ENCODE results near the gene SEL1L2.

SEL1L2 gene

DNA sequence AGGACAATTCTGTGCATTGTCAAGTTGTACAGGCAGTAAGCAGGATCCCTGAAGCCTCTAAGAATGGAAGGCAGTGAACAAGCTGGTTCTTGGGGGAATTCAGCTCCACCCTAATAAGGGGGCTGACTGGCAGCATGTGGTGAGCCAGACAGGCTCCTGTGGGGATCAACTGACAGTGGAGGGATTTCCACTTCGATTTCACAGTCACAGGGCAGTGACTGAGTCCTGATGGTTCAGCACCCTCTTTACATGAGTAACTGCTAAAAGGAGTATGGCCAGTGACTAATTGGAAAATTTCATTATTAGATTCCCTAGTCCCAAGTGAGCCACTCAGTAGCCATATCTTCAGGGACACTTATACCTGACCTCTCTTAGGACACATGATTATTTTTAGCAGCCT lies 127.2 kb downstream of the SEL1L2 start:
- DNase-seq: no peak

DNA sequence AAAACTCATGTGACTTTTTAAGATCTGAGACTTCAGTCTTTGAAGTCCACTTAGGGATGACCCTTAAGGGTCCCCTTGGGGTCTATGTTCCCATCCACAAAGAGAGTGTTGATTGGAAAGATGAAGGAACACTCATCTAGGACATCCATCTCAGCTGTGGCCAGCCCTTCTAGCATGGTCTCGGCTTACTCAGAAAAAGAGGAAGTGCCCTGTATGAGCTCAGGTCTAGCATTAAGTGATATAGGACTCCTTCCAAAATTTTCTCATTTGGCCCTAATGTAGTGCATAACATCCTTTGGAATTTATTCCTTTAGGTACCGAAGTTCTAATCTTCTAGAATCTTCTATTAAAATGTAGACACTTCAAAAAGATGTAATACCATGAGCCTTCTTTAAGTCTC lies 128.2 kb downstream of the SEL1L2 start:
- DNase-seq: no peak

DNA sequence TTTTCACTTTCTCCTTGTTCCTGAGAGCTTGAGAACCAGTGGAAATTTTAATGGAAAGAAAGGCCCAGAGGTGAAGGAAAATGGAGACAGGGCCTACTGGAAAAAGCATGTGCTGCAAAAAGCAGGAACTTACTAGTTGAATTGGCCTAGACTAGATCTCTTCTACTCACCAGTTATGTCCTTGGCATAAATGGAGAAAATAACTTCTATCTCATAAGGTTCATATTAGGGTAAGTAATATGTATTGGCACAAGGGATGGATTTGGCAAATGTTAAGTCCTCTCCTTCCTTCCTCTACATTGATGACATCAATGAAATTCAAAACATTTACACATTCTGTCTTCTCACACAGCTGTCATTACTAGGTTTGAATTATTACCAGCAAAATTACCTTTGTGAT lies 131.5 kb downstream of the SEL1L2 start:
- no peak for DNase-seq

DNA sequence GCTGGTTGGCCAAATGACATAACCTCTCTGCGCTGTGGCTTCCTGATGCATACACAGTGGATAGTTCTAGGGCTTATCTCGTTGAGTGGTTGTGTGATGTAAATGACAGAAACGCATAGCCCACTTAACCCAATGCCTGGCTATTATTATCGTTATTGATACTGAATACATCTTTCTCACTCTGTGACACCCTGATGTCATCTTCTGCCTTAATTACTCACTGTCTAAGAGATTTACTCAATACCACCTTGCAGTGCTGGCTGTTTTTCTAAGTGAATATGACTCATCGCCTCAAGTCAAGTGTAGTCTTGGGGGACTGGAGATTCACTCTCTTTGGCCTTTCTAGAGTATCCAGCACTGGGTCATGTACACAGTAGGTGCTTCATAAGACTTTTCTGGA lies 132.0 kb downstream of the SEL1L2 start:
- no peak for DNase-seq

DNA sequence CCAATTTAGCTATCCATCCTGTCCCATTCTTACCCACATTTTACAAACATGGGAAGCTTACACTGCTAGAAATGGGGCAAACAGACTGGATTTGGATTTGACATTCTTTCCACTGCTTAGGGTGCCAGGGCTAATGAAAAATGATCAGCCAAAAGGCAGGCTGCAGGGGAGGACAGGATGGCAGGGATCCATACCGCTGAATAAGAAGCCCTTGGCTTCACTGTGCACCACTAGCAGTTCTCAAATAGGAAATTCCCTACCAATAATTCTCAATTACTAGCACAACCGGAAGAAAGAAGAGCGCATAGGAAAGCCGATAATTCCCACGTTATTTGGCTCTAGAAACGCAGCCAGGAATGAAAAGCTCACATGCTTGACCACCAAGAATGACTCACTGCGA lies 132.5 kb downstream of the SEL1L2 start:
- no peak for DNase-seq

DNA sequence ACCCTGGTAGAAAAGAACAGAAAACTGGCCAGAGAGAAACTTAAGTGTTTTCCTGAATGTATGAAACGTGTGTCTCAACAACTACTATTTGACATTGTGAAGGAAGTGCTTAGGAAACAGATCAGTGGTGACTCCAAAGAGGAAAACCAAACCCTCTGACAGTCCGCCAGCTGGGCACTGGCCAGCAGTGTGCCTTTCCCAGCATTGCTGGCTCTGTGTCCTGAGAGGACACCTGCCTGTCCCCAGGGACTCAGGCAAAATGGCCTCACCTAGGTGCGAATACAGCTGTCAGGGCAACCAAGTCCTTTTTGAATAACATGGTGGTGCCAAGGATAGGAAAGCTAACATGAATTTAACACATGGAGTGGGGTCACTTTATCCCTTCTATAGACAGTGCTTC lies 133.1 kb downstream of the SEL1L2 start:
- no peak for DNase-seq

DNA sequence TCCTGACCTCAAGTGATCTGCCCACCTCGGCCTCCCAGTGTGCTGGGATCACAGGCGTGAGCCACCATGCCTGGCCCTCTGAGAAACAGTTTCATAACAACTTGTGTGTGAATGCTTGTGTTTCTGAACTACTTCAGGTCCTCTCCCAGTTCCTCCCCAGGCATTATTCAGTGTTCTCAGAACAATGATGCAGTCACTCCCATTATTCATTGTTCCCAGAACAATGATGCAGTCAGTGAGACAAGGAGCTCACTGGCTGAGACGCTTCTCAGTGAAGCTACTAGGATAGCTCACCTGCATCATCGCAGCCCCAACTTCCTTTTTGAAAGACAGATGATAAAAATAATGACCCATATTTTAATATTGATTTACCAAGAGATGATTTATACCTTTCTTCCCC lies 134.1 kb downstream of the SEL1L2 start:
- DNase-seq: no peak

DNA sequence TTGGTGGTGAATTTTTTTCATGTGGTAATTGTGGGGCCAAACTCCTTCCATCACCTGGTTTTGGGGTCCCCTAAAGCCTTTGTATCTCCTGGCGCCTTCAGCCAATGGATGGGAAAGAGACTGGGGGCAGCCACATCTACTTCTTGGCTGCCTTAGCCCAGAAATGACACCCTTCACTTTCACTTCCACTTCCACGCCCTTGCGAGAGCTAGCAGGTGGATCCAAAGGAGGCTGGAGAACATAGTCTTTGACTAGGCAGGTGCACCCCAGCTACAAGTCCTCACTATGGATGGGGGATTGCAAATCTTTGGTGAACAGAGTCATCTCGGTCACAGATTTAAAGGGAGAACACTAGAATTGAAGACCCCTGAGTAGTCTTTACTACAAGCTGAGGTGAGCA lies 134.8 kb downstream of the SEL1L2 start:
- DNase-seq: no peak

DNA sequence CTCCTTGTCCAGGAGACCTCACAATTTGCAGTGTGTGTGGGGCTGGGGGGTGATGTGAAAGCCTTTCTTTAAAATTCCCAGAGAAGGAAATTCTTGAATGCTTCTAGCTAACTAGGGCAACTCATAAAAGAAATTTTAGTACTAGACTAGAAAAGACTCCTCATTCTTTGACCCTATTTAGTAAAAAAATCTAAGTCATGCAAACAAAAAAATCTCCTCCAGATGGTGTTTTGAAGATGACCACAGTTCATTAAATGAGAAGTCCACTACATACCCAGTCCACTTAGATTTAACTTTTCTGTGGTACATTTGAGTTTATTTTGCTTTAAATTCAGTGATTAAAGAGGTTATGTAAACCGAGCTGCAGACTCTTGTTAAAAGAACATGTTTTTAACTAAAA lies 138.1 kb downstream of the SEL1L2 start:
- DNase-seq: no peak

DNA sequence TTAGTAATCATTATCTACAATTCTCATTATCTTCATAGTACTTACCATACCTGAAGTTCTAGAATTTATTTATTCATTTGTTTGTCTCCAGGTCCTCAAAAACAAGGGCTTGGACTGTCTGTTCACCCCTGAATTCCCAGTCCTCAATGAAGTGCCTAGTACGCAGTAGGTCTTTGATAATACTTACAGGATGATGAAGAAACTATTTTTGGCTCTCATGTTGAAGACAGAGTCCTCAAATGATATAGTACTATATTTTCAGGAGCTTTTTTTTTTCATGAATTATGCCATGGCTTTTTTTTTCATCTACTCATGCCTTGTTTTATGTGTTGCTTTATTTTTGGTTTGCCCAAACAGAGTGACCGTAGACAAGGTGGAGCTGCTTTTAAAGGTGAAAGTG lies 139.1 kb downstream of the SEL1L2 start:
- DNase-seq: no peak

DNA sequence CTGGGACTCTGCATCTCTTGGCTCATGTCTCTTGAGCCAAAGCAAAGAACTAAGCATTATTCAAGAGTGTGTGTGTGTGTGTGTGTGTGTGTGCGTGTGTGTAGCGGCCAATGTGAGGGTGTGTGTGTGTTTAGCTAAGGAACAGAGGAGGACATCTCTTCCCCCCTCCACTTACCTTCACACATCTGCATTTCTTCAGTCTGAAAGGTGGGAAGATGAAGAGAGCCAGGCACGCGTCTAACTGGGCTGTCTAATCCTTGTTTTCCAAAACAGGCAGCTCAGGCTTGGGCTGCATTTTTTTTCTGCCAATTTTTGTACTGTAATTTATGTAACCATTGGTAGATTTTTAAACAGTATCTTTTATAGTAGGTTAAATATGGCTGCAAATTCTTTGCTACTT lies 146.1 kb downstream of the SEL1L2 start:
- DNase-seq: no peak

DNA sequence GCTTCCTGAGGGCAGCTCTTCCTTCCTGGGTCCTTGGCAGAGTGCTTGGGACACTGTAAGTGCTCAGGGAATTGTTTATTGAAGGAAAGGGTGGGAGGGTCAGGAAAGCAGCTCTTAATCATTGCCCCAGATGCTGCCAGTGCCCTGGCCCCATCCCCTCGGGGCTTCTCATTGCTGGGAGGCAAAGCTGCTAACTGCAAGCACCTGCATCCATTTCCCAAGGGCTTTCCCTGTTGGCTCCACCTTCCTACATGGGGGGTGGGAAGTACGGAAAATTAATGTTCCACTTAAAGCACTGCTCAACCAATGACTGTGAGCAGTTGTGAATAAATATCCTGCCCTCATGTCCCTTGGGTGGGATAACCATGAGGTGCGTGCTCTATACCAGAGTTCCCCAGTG lies 149.2 kb downstream of the SEL1L2 start:
- no peak for DNase-seq

DNA sequence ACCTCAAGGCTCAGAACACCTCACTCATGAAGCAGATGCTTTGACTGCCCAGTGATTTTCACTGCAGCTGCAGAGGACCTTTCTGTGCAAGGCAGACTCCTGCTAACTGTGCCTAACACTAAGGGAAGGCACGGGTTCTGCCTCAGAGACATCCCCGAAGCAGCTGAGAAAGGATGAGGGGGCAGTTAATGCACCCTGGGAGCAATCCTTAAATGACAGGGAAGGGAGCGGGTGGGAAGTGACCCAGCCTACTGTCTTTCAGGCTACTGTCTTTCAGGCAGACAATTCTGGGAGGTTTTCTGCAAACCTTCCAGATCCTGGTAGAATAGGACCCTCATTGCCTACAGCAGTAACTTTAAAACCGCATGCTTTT lies 150.3 kb downstream of the SEL1L2 start:
- DNase-seq: no peak

DNA sequence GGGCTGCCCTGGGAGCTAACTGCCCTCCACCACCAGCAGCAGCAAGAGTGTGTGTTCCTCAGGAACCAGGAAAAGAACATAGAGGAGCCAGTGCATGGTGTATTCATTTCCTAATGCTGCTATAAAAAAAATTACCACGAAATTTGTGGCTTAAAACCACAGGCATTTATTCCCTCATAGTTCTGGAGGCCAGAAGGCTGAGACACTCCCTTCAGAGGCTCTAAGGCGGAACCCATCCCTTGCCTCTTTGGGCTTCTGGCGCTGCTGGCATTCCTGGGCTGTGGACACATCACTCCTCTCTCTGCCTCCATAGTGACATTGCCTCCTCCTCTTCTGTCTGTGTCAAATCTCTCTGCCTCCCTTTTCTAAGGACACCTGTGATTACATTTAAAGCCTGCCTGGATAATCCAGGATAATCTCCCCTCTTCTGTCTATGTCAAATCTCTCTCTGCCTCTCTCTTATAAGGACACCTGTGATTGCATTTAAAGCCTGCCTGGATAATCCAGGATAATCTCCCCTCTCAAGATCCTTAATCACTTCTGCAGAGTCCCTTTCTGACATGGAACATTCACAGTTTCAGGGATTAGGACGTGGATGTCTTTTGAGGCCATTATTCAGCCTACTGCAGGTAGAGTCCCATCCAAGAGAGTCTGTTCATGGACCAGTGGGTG lies 150.9 kb downstream of the SEL1L2 start:
- DNase-seq: no peak

DNA sequence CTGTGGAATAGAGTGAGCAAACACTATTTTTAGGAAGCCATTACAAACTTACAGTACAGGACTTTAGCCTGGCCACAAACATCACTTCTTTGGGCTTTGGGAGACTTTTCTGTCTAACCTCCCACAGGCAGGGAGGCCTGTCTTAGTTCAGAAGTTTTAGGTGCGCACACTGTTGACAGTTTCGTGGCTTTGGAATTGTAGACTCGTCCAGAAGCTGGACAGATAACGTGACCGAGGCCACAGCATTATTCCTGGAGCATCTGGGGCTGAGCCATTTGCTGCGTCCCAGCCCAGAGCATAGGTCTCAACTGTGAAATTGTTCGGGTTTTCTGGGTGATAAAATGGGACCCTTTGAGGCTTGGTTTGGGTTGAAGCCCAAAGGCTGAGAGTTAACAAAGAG lies 151.8 kb downstream of the SEL1L2 start:
- DNase-seq: no peak

DNA sequence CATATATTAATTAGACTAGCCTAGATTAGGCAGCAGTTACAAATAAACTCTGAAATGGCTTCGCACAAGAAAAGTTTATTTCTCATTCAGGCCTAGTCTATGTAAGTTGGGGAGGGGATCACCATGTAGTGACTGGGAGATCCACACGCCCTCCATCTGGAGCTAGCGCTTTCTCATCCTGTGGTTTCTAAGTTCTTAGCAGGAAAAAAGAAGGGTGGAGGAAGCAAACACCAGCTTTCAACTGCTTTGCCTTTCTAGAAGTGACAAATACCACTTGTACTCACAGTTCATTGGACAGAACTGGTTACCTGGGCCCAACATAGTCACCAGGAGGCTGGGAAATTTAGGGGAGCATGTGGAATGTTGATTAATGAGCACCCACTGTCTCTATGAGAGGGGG lies 158.9 kb downstream of the SEL1L2 start:
- DNase-seq: no peak

DNA sequence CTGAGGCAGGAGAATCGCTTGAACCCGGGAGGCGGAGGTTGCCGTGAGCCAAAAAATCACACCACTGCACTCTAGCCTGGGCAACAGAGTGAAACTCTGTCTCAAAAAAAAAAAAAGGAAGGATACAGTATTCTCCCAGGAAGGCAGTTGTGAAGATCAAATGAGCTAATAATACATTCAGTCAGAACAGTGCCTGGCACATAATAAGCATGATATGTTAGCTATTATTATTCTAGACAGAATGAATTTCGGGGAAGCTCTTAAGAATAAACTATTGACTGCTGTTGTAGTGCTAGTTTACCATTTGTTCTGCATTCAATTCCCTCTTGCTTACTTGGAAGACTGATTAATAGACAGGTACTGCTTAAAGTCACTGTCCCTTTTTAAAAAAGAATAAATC lies 164.9 kb downstream of the SEL1L2 start:
- no peak for DNase-seq

DNA sequence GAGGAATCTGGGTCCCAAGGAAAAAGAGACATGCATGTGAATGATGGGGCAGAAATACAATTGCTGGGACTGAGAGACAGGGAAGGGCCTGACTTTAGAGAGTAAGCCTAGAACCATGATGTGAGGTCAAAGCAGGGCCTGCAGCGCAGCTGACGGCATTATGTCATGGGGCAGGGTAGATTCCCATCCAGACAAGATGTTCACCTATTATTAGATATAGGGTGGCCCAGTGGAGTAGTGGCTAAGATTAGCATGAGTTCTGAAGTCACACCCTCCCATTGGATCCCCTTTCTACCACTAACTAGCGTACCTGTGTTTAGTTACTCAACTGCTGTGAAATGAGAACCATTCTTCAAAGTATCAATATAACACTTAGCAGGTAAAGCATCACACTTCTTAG lies 166.0 kb downstream of the SEL1L2 start:
- DNase-seq: no peak

DNA sequence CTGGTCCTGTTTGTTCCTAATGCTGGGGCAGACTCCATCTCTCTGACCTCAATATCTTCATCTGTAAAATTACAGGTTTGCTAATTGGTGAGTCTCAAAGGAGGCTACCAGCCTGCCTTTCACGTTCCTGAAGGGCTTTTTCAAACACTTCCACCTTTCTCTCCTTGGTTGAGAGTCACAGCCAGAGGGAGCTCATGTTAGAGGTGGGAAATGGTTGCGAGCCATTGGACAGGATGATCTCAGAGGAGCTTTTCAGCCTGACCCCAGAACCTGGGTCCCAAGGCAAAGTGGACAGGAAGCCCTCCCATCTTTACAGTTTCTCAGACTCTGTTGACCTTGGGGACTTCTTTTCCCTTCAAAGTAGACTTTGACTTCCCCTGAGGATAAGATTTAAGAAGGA lies 168.0 kb downstream of the SEL1L2 start:
- no peak for DNase-seq

DNA sequence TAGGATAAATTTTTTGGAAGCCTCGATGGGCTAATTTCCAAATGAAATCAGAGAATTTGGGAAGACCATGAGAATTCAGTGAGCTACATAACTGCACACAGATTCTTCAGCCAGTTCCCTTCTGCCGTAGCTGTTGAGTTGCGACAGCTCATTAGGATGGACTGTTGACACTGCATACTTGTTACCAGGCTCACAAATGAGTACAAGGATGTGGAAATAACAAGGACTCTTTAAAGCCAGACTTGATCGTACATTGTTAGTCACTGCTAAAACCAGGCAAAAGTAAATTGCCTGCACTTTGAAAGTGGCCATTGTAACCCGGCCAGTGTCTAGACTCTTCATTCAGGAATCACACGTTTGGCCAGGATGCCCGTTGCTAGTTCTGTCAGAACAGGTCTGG lies 168.5 kb downstream of the SEL1L2 start:
- no peak for DNase-seq

DNA sequence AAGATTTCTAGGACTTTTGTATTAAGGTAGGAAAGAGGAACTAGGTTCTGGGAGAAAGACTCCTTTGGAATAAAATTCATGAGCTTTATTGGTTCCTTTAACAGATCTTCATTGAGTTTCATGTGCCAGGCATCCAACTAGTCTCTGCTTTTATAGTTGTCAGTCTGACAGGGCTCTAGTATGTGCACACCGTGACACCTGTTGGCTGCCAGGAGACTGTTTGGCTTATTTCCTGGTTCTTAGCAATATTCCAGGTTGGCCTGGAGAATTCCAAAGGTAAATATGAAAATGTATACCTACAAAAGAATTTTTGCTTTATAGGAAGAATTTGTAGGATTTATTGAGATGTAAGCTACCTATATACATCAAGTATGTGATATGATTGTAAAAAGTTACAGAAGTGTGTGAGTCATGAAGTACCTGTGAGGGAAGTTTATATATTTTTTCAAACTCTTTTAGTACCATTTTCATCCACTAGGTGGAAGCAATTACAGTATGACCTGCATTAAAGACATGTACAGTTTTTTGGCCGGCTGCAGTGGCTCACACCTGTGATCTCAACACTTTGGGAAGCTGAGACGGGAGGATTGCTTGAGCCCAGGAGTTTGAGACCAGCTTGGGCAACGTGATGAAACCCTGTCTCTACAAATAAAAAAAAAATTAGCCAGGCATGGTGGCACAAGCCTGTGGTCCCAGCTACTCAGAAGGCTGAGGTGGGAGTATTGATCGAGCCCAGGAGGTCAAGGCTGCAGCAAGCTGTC lies 170.3 kb downstream of the SEL1L2 start:
- peak; percentile 12 for DNase-seq

DNA sequence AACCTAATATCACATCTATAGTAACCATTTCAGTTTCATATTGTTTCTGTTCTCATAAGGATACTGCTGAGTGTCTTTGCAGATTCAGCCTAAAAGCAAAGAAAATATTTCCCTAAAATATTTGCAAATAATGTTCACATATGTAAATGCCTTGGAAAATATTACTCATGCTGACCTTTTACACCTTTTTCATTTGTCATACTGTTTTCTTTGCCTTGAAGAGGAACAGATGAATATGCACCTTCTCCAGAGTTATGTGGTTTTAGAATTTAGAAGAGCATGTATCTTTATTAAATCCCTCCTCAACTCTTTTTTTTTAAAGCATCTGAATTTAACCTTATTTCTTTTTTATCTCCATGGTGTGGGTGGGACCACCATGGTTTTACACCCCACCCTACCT lies 173.1 kb downstream of the SEL1L2 start:
- no peak for DNase-seq

DNA sequence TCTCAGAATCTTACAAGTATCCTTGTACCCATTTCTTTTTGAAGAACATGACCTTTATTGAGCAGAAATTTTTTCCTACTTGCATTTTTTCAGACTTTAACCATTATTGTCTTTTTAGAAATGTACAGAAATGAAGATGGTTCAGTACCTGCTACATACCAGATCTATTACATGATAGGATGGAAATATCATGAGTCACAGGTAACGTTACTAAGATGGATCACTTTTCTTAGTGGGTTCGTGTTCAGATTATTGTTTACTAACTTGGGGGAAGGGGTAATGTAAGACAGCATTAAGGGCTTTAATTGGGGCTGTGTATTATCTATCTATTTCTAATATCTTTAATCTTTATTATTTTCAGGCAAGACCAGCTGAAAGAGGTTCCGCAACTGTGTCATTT lies 173.7 kb downstream of the SEL1L2 start:
- DNase-seq: no peak

DNA sequence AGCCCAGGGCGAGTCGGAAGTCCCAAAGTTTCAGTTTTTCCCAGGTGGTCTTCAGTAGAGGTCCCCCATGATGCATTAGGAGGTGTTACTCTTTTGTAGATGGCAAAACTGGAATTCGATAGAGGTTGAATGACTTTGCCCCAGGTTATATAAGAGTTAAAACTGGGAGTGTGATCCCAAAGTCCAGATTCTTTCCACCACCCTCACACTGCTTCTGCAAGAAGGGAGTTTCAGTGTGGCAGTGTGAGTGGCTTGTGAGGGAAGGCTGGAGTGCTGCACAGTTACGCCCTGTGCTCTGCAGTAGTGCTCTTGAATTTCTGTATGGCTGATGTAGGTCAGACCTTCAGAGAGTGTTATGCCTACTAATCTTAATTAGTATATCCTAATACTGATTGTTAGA lies 175.7 kb downstream of the SEL1L2 start:
- no peak for DNase-seq

DNA sequence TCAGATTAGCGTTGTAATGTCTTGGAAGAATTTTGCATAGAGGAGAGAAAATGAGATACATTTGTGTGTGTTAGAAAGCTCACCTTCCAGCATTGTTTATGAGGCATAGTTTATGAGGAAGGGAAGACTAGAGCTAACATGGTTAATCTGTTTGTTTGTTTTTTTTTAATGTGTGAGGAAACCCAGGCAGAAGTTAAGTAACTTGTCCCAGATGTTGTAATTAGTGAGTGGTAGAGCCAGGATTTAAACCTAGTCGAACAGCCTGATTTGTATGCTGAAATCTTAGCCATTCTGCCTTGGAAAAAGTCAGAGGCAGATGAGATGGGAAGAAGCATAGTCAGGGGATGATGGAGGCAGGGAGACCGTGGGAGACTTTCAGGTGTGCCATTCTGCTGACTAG lies 176.5 kb downstream of the SEL1L2 start:
- DNase-seq: no peak
